Neural progenitor cell (in vitro differentiated cells): ENCODE measurements around the gene ACKR3. TPM values are rescaled to one million over a fixed set of nuclear protein-coding genes. Genes with fewer than 3 reads are reported as not detected.

Experiments
- DNase-seq: peaks from one replicate; pipeline ENCODE4 v3.0.0-alpha.2; 2016; ENCODE audit warnings: low spot score
- H2AFZ ChIP-seq: fragments of 200-600 bp; sonication (generic); replicated peaks from 2 replicates; pipeline ENCODE4 v1.6.1; 2016; ENCODE audit warnings: antibody characterized with exemption
- H3F3A ChIP-seq: fragments of 200-600 bp; sonication (generic); 2 replicates; pipeline ENCODE4 v1.6.1; 2016; ENCODE audit warnings: antibody characterized with exemption, low read depth
- H3K27ac ChIP-seq: fragments of 200-600 bp; sonication (generic); 2 replicates; pipeline ENCODE4 v1.5.1; 2016; ENCODE audit warnings: mild to moderate bottlenecking
- H3K27me3 ChIP-seq: fragments of 200-600 bp; sonication (generic); 2 replicates; pipeline ENCODE4 v1.6.1; 2016; ENCODE audit warnings: mild to moderate bottlenecking, moderate library complexity
- H3K36me3 ChIP-seq: fragments of 200-600 bp; sonication (generic); 2 replicates; pipeline ENCODE4 v1.5.1; 2016
- H3K4me1 ChIP-seq: fragments of 200-600 bp; sonication (generic); 2 replicates; pipeline ENCODE4 v1.6.1; 2016; ENCODE audit warnings: mixed run types
- H3K4me2 ChIP-seq: fragments of 200-600 bp; sonication (generic); 2 replicates; pipeline ENCODE4 v1.6.1; 2016
- H3K4me3 ChIP-seq: fragments of 200-600 bp; sonication (generic); 2 replicates; pipeline ENCODE4 v1.5.1; 2016
- H3K79me2 ChIP-seq: fragments of 200-600 bp; sonication (generic); 2 replicates; pipeline ENCODE4 v1.6.1; 2016; ENCODE audit warnings: low read depth
- H3K9ac ChIP-seq: fragments of 200-600 bp; sonication (generic); 2 replicates; pipeline ENCODE4 v1.6.1; 2016
- H3K9me3 ChIP-seq: fragments of 200-600 bp; sonication (generic); 2 replicates; pipeline ENCODE4 v1.5.1; 2016; ENCODE audit warnings: low read depth
- H4K20me1 ChIP-seq: fragments of 200-600 bp; sonication (generic); 2 replicates; pipeline ENCODE4 v1.6.1; 2016; ENCODE audit warnings: low read depth
- H3K27ac Mint-ChIP-seq: 3 replicates; pipeline ENCODE4 v1.8.0; 2021; ENCODE audit warnings: mixed read lengths
- H3K27me3 Mint-ChIP-seq: 2 replicates; pipeline ENCODE4 v1.8.0; 2022; ENCODE audit warnings: low read depth, mild to moderate bottlenecking, inconsistent platforms, moderate library complexity, mixed read lengths; ENCODE audit not compliant: insufficient read depth
- H3K36me3 Mint-ChIP-seq: 3 replicates; pipeline ENCODE4 v1.8.0; 2021; ENCODE audit warnings: mixed read lengths
- H3K4me1 Mint-ChIP-seq: 3 replicates; pipeline ENCODE4 v1.8.0; 2021; ENCODE audit warnings: mixed read lengths
- H3K4me3 Mint-ChIP-seq: 3 replicates; pipeline ENCODE4 v1.8.0; 2021; ENCODE audit warnings: mild to moderate bottlenecking, moderate library complexity, mixed read lengths
- H3K9me3 Mint-ChIP-seq: 3 replicates; pipeline ENCODE4 v1.8.0; 2020; ENCODE audit warnings: mixed read lengths
- EZH2 ChIP-seq: fragments of 200-600 bp; sonication (generic); IDR thresholded peaks from 2 replicates; pipeline ENCODE4 v1.6.1; 2017; ENCODE audit warnings: antibody characterized with exemption, mild to moderate bottlenecking, moderate library complexity
- EZH2phosphoT487 ChIP-seq: fragments of 200-600 bp; sonication (generic); IDR thresholded peaks from 2 replicates; pipeline ENCODE4 v1.6.1; 2017; ENCODE audit warnings: antibody characterized with exemption
- total RNA-seq: library from RNA; depleted of rRNA; stranded (reverse); fragments of >200 nt; gene quantifications from 2 replicates; pipeline ENCODE4 v1.2.3, GENCODE V29; 2015; ENCODE audit warnings: low replicate concordance
- TF ChIP-seq, protein P1 (sequence below): fragments of 200-600 bp; sonication (generic); IDR thresholded peaks from 2 replicates; pipeline ENCODE4 v1.5.1; 2017; ENCODE audit warnings: antibody characterized with exemption, mild to moderate bottlenecking

The ACKR3 gene
- total RNA-seq, 1 donor from 2014 or later: 1.6 TPM

DNA sequence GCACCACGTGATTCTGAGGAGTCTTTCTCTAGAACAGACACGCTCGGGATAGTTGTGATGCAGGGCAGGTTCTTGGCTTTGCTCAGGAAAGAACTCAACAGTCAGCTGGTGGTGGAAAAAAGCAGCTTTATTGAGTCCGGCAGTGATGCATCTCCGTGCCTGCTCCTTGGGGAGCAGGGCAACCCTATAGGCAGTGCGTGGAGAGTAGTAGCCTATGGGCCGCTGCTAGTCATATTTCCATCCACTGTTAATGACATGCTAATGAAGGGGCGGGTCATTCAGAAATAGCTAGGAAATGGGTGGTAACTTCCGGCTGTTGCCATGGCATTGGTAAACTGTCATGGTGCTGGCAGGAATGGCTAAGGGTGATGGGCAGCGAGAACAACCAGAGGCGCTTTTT, 11.6 kb upstream of the ACKR3 start:
- TF ChIP-seq EZH2phosphoT487: no peak
- TF ChIP-seq, protein P1, sequence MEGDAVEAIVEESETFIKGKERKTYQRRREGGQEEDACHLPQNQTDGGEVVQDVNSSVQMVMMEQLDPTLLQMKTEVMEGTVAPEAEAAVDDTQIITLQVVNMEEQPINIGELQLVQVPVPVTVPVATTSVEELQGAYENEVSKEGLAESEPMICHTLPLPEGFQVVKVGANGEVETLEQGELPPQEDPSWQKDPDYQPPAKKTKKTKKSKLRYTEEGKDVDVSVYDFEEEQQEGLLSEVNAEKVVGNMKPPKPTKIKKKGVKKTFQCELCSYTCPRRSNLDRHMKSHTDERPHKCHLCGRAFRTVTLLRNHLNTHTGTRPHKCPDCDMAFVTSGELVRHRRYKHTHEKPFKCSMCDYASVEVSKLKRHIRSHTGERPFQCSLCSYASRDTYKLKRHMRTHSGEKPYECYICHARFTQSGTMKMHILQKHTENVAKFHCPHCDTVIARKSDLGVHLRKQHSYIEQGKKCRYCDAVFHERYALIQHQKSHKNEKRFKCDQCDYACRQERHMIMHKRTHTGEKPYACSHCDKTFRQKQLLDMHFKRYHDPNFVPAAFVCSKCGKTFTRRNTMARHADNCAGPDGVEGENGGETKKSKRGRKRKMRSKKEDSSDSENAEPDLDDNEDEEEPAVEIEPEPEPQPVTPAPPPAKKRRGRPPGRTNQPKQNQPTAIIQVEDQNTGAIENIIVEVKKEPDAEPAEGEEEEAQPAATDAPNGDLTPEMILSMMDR: no peak
- TF ChIP-seq EZH2: no peak
- Histone ChIP-seq H3K9ac (no peak overlapping the region), H3K4me2 (no peak overlapping the region), H3K36me3 (no peaks in the 10 kb centered on the region), H3K4me3 (no peak overlapping the region), H3K79me2 (no peaks in the 10 kb centered on the region), H3K27ac (no peak overlapping the region), H3K9me3 (no peaks in the 10 kb centered on the region), H2AFZ (no peak overlapping the region), H4K20me1 (no peaks in the 10 kb centered on the region), H3K27me3 (no peaks in the 10 kb centered on the region), H3F3A (no peaks in the 10 kb centered on the region), H3K4me1 (no peaks in the 10 kb centered on the region)
- DNase-seq: no peak
- Mint-ChIP-seq H3K4me3 (no peak overlapping the region), H3K36me3 (peaks cover 2% of the 10 kb centered on the region), H3K27me3 (peaks cover 9% of the 10 kb centered on the region), H3K4me1 (no peaks in the 10 kb centered on the region), H3K27ac (no peak overlapping the region), H3K9me3 (peaks cover 26% of the 10 kb centered on the region)

DNA sequence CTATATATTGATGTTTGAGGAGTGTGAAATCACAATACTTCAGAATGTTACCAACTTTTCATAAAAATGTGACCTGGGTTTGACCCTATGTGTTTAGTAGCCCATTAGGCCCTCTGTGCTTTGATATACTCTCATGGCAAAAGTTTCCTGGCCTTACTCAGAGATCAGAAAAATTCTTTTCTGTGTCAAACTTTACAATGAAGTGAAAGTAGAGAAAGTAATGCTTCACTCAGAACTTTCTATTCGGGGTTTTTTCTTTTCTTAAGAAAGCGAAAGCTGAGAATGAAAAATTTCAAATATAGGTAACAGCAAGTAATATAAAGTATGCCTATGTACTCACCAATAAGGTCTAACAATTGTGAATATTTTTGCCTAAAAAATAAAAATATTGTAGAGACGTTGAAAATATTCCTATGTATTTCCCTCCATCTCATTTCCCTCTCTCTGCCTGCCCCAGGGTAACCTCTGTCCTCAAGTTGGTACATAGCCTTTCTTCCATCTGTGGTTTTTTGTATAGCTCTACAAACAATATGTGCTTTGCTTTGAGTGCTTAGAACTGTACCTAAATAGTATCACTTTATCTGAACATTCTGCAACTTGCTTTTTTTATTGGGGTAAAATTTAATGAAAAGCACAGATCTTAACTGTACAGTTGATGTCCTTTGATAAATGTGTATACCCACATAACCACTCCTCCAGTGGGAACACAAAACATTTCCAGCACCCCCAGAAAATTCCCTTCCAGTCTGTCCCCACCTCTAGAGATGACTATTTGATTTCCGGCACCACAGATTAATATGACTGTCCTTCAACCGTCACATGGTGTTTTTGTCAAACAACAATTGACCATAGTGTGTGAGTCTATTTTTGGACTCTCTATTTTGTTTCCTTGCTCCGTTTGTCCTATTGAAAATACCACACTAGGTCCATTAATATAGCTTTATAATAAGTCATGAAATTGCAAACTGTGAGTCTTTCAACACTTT, 10.3 kb upstream of the ACKR3 start:
- DNase-seq: no peak
- H3K27me3 ChIP-seq: no peaks in the 10 kb centered on the region
- no peaks in the 10 kb centered on the region for H3K79me2 ChIP-seq
- H3F3A ChIP-seq: no peaks in the 10 kb centered on the region
- H3K9me3 ChIP-seq: no peaks in the 10 kb centered on the region
- Mint-ChIP-seq H3K27me3 (peaks cover 9% of the 10 kb centered on the region), H3K4me3 (no peak overlapping the region), H3K9me3 (peaks cover 20% of the 10 kb centered on the region), H3K27ac (no peak overlapping the region), H3K4me1 (no peaks in the 10 kb centered on the region), H3K36me3 (peaks cover 2% of the 10 kb centered on the region)
- H4K20me1 ChIP-seq: no peaks in the 10 kb centered on the region
- no peak overlapping the region for H2AFZ ChIP-seq
- no peak overlapping the region for H3K4me2 ChIP-seq
- H3K36me3 ChIP-seq: no peaks in the 10 kb centered on the region
- TF ChIP-seq EZH2 (no peak), EZH2phosphoT487 (no peak)
- TF ChIP-seq, protein P1: no peak
- H3K27ac ChIP-seq: no peak overlapping the region
- H3K4me1 ChIP-seq: no peaks in the 10 kb centered on the region
- no peak overlapping the region for H3K9ac ChIP-seq
- H3K4me3 ChIP-seq: no peak overlapping the region

DNA sequence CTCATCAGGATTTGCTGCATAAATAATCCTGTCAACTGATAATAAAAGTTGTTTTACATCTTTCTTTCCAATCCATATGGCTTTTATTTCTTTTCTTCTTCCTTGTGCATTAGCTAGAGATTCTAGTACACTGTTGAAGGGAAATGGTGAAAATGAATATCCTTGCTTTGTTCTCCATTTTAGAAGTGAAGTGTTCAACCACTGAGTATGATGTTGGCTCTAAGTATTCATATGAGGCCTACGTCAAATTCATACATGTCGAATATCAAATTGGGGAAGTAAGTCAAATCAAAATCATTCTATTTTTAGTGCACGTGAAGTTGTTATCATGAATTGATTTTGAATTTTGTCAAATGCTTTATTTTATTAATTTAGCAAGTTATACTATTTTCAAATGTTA, 7.8 kb upstream of the ACKR3 start:
- Histone ChIP-seq H3K9me3 (no peaks in the 10 kb centered on the region), H3K4me1 (peaks cover 5% of the 10 kb centered on the region), H3K79me2 (no peaks in the 10 kb centered on the region), H3K27ac (no peak overlapping the region), H2AFZ (no peak overlapping the region), H3F3A (peaks cover 5% of the 10 kb centered on the region), H3K27me3 (peaks cover 24% of the 10 kb centered on the region), H4K20me1 (no peaks in the 10 kb centered on the region), H3K4me2 (no peak overlapping the region), H3K4me3 (no peak overlapping the region), H3K36me3 (no peaks in the 10 kb centered on the region), H3K9ac (no peak overlapping the region)
- Mint-ChIP-seq H3K27ac (no peak overlapping the region), H3K4me1 (peaks cover 21% of the 10 kb centered on the region), H3K4me3 (no peak overlapping the region), H3K27me3 (peaks cover 16% of the 10 kb centered on the region), H3K9me3 (peaks cover 11% of the 10 kb centered on the region), H3K36me3 (peaks cover 2% of the 10 kb centered on the region)
- no peak for DNase-seq
- TF ChIP-seq, protein P1: no peak
- TF ChIP-seq EZH2phosphoT487 (no peak), EZH2 (no peak)
